Effector memory CD8-positive, alpha-beta T cell (primary cell): ENCODE data around the gene AJAP1.

ENCODE experiments used
- ATAC-seq: fragments of 150-1000 bp; cut with Tn5 transposase; replicated peaks from 2 replicates; pipeline ENCODE4 v1.10.0; 2021; ENCODE audit warnings: mild to moderate bottlenecking, moderate library complexity
- DNase-seq, 3 experiments: peaks; one replicate each; pipeline ENCODE4 v3.0.0; 2021
- H3K27ac Mint-ChIP-seq, 2 donors: one replicate each; pipeline ENCODE4 v1.8.0; 2022; ENCODE audit warnings: mild to moderate bottlenecking in 2 of 2, mixed read lengths in 2 of 2, moderate library complexity in 2 of 2
- H3K27me3 Mint-ChIP-seq, 2 donors: one replicate each; pipeline ENCODE4 v1.8.0; 2022; ENCODE audit warnings: mixed read lengths in 2 of 2
- H3K36me3 Mint-ChIP-seq: one replicate; pipeline ENCODE4 v1.8.0; 2022; ENCODE audit warnings: mild to moderate bottlenecking, moderate library complexity, mixed read lengths; ENCODE audit not compliant: insufficient read depth
- H3K4me1 Mint-ChIP-seq, 2 donors: one replicate each; pipeline ENCODE4 v1.8.0; 2022; ENCODE audit warnings: low read depth in 2 of 2, mixed read lengths in 2 of 2
- H3K4me3 Mint-ChIP-seq, 2 donors: one replicate each; pipeline ENCODE4 v1.8.0; 2022; ENCODE audit warnings: mild to moderate bottlenecking in 2 of 2, mixed read lengths in 2 of 2, moderate library complexity in 2 of 2
- H3K9me3 Mint-ChIP-seq, 2 donors: one replicate each; pipeline ENCODE4 v1.8.0; 2022; ENCODE audit warnings: mixed read lengths in 2 of 2

Gene AJAP1

GRCh38 chr1:4775506-4775905 lies 121.1 kb downstream of the AJAP1 start:
- H3K9me3 Mint-ChIP-seq: no peaks in the 10 kb centered on the region
- DNase-seq (no peak), ATAC-seq (no peak)
- H3K27ac Mint-ChIP-seq: no peak overlapping the region
- peaks cover 0 to 7% of the 10 kb centered on the region in 2 donors for H3K27me3 Mint-ChIP-seq
- H3K4me3 Mint-ChIP-seq: no peak overlapping the region
- no peaks in the 10 kb centered on the region for H3K36me3 Mint-ChIP-seq
- peaks cover 0 to 3% of the 10 kb centered on the region in 2 donors for H3K4me1 Mint-ChIP-seq

- no peaks in the 10 kb centered on the region for H3K9me3 Mint-ChIP-seq
- no peaks in the 10 kb centered on the region for H3K36me3 Mint-ChIP-seq
- DNase-seq (no peak), ATAC-seq (no peak)
- no peak overlapping the region for H3K27ac Mint-ChIP-seq
- H3K4me3 Mint-ChIP-seq: no peak overlapping the region
- H3K27me3 Mint-ChIP-seq: peaks cover 0 to 5% of the 10 kb centered on the region in 2 donors
- H3K4me1 Mint-ChIP-seq: peaks cover 0 to 3% of the 10 kb centered on the region in 2 donors
Measured at GRCh38 chr1:4778056-4778455, 123.6 kb downstream of the AJAP1 start.

GRCh38 chr1:4781646-4782045 lies 127.2 kb downstream of the AJAP1 start:
- peaks cover 9 to 11% of the 10 kb centered on the region in 2 donors for H3K27me3 Mint-ChIP-seq
- H3K4me1 Mint-ChIP-seq: peaks cover 0 to 3% of the 10 kb centered on the region in 2 donors
- no peak overlapping the region for H3K27ac Mint-ChIP-seq
- DNase-seq: no peak
- H3K4me3 Mint-ChIP-seq: no peak overlapping the region
- no peak for ATAC-seq
- H3K36me3 Mint-ChIP-seq: no peaks in the 10 kb centered on the region
- no peaks in the 10 kb centered on the region for H3K9me3 Mint-ChIP-seq

GRCh38 chr1:4784761-4785160 lies 130.4 kb downstream of the AJAP1 start:
- DNase-seq (no peak), ATAC-seq (no peak)
- Mint-ChIP-seq H3K27ac (no peak overlapping the region), H3K36me3 (no peaks in the 10 kb centered on the region), H3K9me3 (no peaks in the 10 kb centered on the region), H3K4me3 (no peak overlapping the region), H3K27me3 (peaks cover 26 to 40% of the 10 kb centered on the region in 2 donors), H3K4me1 (no peaks in the 10 kb centered on the region)

GRCh38 chr1:4786055-4786454 lies 131.6 kb downstream of the AJAP1 start:
- ATAC-seq: no peak
- Mint-ChIP-seq H3K4me3 (no peak overlapping the region), H3K36me3 (no peaks in the 10 kb centered on the region), H3K9me3 (no peaks in the 10 kb centered on the region), H3K27me3 (peaks cover 26 to 53% of the 10 kb centered on the region in 2 donors), H3K27ac (no peak overlapping the region), H3K4me1 (no peaks in the 10 kb centered on the region)
- no peak for DNase-seq

GRCh38 chr1:4787551-4787950 lies 133.1 kb downstream of the AJAP1 start:
- H3K36me3 Mint-ChIP-seq: no peaks in the 10 kb centered on the region
- no peak overlapping the region for H3K4me3 Mint-ChIP-seq
- DNase-seq (no peak), ATAC-seq (no peak)
- H3K9me3 Mint-ChIP-seq: no peaks in the 10 kb centered on the region
- H3K4me1 Mint-ChIP-seq: no peaks in the 10 kb centered on the region
- H3K27me3 Mint-ChIP-seq: peaks cover 26 to 61% of the 10 kb centered on the region in 2 donors
- no peak overlapping the region for H3K27ac Mint-ChIP-seq

GRCh38 chr1:4792565-4792964 lies 138.2 kb downstream of the AJAP1 start:
- Mint-ChIP-seq H3K4me3 (no peak overlapping the region), H3K27me3 (peaks cover 34 to 53% of the 10 kb centered on the region in 2 donors)
- ATAC-seq: no peak

GRCh38 chr1:4794020-4794780 lies 139.8 kb downstream of the AJAP1 start:
- H3K4me1 Mint-ChIP-seq: no peaks in the 10 kb centered on the region
- no peak overlapping the region for H3K4me3 Mint-ChIP-seq
- DNase-seq (no peak), ATAC-seq (no peak)
- H3K9me3 Mint-ChIP-seq: no peaks in the 10 kb centered on the region
- peaks cover 37 to 52% of the 10 kb centered on the region in 2 donors for H3K27me3 Mint-ChIP-seq
- no peak overlapping the region for H3K27ac Mint-ChIP-seq
- no peaks in the 10 kb centered on the region for H3K36me3 Mint-ChIP-seq

More at GRCh38 chr1:4792565-4792964, 138.2 kb downstream of the AJAP1 start:
- Mint-ChIP-seq H3K27ac (no peak overlapping the region), H3K4me1 (no peaks in the 10 kb centered on the region), H3K9me3 (no peaks in the 10 kb centered on the region), H3K36me3 (no peaks in the 10 kb centered on the region)
- DNase-seq: no peak

- no peaks in the 10 kb centered on the region for H3K36me3 Mint-ChIP-seq
- no peaks in the 10 kb centered on the region for H3K4me1 Mint-ChIP-seq
- ATAC-seq (peak; percentile 7), DNase-seq (no peak)
- no peak overlapping the region for H3K27ac Mint-ChIP-seq
- no peak overlapping the region for H3K4me3 Mint-ChIP-seq
- no peaks in the 10 kb centered on the region for H3K9me3 Mint-ChIP-seq
- peaks cover 47 to 50% of the 10 kb centered on the region in 2 donors for H3K27me3 Mint-ChIP-seq
Measured at GRCh38 chr1:4796161-4797015, 142.0 kb downstream of the AJAP1 start.

GRCh38 chr1:4797016-4797410 lies 142.6 kb downstream of the AJAP1 start:
- Mint-ChIP-seq H3K4me3 (no peak overlapping the region), H3K9me3 (no peaks in the 10 kb centered on the region), H3K36me3 (no peaks in the 10 kb centered on the region), H3K4me1 (no peaks in the 10 kb centered on the region), H3K27ac (no peak overlapping the region), H3K27me3 (peaks cover 47 to 52% of the 10 kb centered on the region in 2 donors)
- DNase-seq (no peak), ATAC-seq (no peak)

- peaks cover 48 to 53% of the 10 kb centered on the region in 2 donors for H3K27me3 Mint-ChIP-seq
- no peak for DNase-seq
- no peak overlapping the region for H3K4me3 Mint-ChIP-seq
- no peaks in the 10 kb centered on the region for H3K4me1 Mint-ChIP-seq
- H3K36me3 Mint-ChIP-seq: no peaks in the 10 kb centered on the region
- no peaks in the 10 kb centered on the region for H3K9me3 Mint-ChIP-seq
- no peak overlapping the region for H3K27ac Mint-ChIP-seq
- ATAC-seq: no peak
Measured at GRCh38 chr1:4797429-4797828, 143.0 kb downstream of the AJAP1 start.

- Mint-ChIP-seq H3K27ac (no peak overlapping the region), H3K36me3 (no peaks in the 10 kb centered on the region), H3K27me3 (peaks cover 74 to 76% of the 10 kb centered on the region in 2 donors), H3K4me1 (no peaks in the 10 kb centered on the region), H3K9me3 (peaks cover 0 to 13% of the 10 kb centered on the region in 2 donors), H3K4me3 (no peak overlapping the region)
- ATAC-seq (no peak), DNase-seq (no peak)
Measured at GRCh38 chr1:4801192-4801924, 146.9 kb downstream of the AJAP1 start.

- Mint-ChIP-seq H3K9me3 (peaks cover 0 to 13% of the 10 kb centered on the region in 2 donors), H3K36me3 (no peaks in the 10 kb centered on the region), H3K4me3 (no peak overlapping the region), H3K27ac (no peak overlapping the region), H3K27me3 (peaks cover 72 to 81% of the 10 kb centered on the region in 2 donors), H3K4me1 (no peaks in the 10 kb centered on the region)
- ATAC-seq (no peak), DNase-seq (no peak)
Measured at GRCh38 chr1:4802024-4802423, 147.6 kb downstream of the AJAP1 start.
